Stimulated activated memory B cell treated with anti-CD40 and anti-IgM and Interleukin-4, amounts not matched to agents 10 μg/mL and 1 μg/mL and 100 μg/mL, for 72 hours (primary cell): ENCODE measurements around the gene CCL4.

Experiments
- ATAC-seq: fragments of 150-1000 bp; cut with Tn5 transposase; 2 replicates; pipeline ENCODE4 v1.10.0; 2021
- H3K27ac Mint-ChIP-seq: one replicate; pipeline ENCODE4 v1.8.0; 2022; ENCODE audit warnings: mild to moderate bottlenecking, mixed read lengths
- H3K27me3 Mint-ChIP-seq: one replicate; pipeline ENCODE4 v1.8.0; 2022; ENCODE audit warnings: mixed read lengths
- H3K36me3 Mint-ChIP-seq: one replicate; pipeline ENCODE4 v1.8.0; 2022; ENCODE audit warnings: mixed read lengths
- H3K4me1 Mint-ChIP-seq: one replicate; pipeline ENCODE4 v1.8.0; 2022; ENCODE audit warnings: mixed read lengths
- H3K4me3 Mint-ChIP-seq: one replicate; pipeline ENCODE4 v1.8.0; 2022; ENCODE audit warnings: mild to moderate bottlenecking, moderate library complexity, mixed read lengths
- H3K9me3 Mint-ChIP-seq: one replicate; pipeline ENCODE4 v1.8.0; 2022; ENCODE audit warnings: mixed read lengths

Gene CCL4

DNA sequence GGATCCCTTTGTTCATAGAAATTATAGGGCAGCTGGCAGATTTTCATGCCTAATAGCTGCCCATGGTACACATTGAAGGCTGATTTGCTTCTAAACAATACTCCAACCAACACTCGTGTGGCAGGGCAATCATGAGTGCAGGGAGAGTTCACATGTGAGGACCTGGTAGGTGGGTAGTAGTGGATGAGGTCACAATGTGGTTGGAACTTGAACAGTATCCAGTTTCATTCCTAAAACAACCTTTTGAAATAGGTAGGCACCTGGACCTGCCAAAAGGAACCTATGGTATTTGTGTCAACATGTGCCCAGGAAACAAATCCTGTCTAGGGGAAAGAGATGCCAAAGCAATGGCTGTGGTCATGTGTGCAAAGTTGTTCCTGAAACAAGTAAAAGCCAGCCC lies 32.8 kb downstream of the CCL4 start:
- Mint-ChIP-seq H3K4me3 (no peak overlapping the region), H3K36me3 (peaks cover 6% of the 10 kb centered on the region), H3K27ac (no peak overlapping the region), H3K4me1 (peaks cover 52% of the 10 kb centered on the region), H3K9me3 (peaks cover 10% of the 10 kb centered on the region), H3K27me3 (no peaks in the 10 kb centered on the region)
- no peak for ATAC-seq

DNA sequence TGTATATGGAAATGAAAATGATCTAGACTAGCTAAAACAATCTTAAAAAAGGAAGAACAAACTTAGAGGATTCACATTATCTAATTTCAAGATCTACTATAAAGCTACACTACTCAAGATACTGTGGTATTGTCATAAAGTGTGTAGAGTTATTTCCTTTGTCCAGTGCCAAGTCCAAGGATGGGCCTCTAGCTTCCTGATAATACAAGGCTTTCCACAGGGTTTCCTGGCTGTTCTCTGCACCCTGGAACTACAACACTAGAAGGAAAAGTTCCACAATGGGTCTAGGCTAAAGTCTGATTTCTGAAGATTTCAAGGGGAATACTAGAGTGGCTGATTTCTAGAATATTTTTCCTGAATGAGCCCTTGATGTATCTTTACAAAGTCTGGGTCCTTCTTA lies 38.6 kb downstream of the CCL4 start:
- no peaks in the 10 kb centered on the region for H3K27me3 Mint-ChIP-seq
- no peak overlapping the region for H3K4me3 Mint-ChIP-seq
- H3K36me3 Mint-ChIP-seq: peaks cover 6% of the 10 kb centered on the region
- H3K27ac Mint-ChIP-seq: no peak overlapping the region
- H3K4me1 Mint-ChIP-seq: peaks cover 12% of the 10 kb centered on the region
- no peak for ATAC-seq
- H3K9me3 Mint-ChIP-seq: peaks cover 7% of the 10 kb centered on the region

DNA sequence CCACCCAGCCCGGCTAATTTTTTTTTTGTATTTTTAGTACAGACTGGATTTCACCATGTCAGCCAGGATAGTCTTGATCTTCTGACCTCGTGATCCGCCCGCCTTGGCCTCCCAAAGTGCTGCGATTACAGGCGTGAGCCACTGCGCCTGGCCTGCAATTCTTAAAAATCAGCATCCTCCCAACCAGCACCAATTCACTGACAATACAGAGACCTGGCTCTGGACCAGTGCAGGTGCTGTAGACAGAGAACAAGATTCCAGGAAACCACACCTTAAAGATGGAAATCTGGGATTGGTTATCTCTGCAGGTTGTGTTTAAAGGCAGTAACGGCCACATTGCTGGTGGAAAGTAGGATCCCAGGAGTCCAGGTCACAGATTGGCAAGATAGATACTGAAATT lies 39.2 kb downstream of the CCL4 start:
- peaks cover 6% of the 10 kb centered on the region for H3K9me3 Mint-ChIP-seq
- peaks cover 5% of the 10 kb centered on the region for H3K36me3 Mint-ChIP-seq
- H3K4me1 Mint-ChIP-seq: peaks cover 11% of the 10 kb centered on the region
- ATAC-seq: no peak
- no peak overlapping the region for H3K4me3 Mint-ChIP-seq
- no peak overlapping the region for H3K27ac Mint-ChIP-seq
- H3K27me3 Mint-ChIP-seq: no peaks in the 10 kb centered on the region

DNA sequence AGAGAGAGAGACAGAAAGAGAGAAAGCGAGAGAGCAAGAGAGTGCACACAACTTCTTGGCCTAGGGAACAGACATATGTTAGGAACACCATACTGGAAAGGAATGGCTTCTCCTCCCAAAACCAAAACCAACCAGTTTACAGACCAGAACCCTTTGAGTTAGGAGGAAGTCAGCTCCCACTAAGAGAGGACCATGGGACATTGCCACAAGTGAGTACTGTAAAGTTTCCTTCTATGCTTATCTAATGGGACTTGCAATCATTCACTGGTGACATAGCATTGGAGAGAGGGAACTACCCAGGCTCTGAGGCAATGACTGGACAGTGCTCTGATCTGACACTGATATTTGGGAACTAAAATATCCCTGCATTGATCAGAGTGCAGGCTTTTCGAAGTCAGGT lies 40.4 kb downstream of the CCL4 start:
- Mint-ChIP-seq H3K27me3 (no peaks in the 10 kb centered on the region), H3K4me1 (peaks cover 11% of the 10 kb centered on the region), H3K27ac (no peak overlapping the region), H3K36me3 (no peaks in the 10 kb centered on the region), H3K4me3 (no peak overlapping the region), H3K9me3 (no peaks in the 10 kb centered on the region)
- ATAC-seq: no peak

DNA sequence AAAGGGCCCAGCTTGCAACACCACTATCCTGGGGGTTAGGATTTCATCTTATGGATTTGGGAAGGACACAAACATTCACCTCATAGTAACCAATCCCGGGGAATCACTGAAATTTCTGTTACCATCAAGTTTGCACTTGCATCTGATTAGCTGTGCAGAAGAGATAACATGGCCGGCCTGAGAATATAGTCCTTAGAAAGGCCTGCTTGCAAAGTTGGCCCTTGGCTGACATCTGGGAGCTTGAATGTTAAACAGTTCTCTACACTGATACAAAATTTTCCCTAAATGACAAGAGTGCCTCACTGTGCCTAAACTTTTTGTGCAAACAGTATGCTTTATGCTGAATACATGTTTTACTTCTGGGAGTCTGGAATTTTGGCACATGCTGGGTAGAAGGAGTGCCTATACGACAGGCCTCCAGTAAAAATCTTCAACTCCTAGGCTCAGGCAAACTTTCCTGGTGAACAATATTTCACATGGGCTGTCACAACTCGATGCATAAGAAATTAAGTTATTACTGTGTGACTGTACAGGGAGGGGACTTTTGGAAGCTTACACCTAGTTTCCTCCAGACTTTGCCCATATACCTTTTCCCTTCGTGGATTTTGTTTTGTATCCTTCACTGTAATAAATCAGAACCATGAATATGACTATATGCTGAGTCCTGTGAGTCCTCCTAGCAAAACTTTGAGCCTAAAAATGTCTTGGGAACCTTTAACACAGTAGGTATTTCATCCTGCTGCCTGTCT lies 41.5 kb downstream of the CCL4 start:
- no peak overlapping the region for H3K4me3 Mint-ChIP-seq
- no peaks in the 10 kb centered on the region for H3K27me3 Mint-ChIP-seq
- peaks cover 17% of the 10 kb centered on the region for H3K4me1 Mint-ChIP-seq
- no peaks in the 10 kb centered on the region for H3K36me3 Mint-ChIP-seq
- no peak overlapping the region for H3K27ac Mint-ChIP-seq
- no peaks in the 10 kb centered on the region for H3K9me3 Mint-ChIP-seq
- no peak for ATAC-seq

DNA sequence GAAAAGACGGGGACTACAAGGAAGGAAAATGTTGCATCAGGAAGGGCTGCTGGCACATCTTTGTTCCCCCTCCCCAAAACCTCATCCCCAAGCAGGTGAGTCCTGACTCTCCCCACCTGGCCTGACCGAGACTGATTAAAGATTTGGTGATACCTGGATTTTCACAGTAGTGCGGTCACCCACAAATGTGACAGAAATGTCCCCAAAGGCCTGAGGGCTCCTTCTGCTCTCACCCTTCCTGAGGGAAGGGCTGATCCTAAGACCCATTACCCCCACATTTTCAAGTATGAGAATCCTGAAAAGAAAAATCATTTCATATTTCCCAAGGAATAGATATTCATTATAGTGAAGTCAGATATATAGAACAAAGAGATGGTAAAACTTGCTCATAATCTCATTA lies 44.0 kb downstream of the CCL4 start:
- ATAC-seq: no peak
- Mint-ChIP-seq H3K36me3 (no peaks in the 10 kb centered on the region), H3K27me3 (no peaks in the 10 kb centered on the region), H3K4me3 (no peak overlapping the region), H3K4me1 (peaks cover 17% of the 10 kb centered on the region), H3K27ac (no peak overlapping the region), H3K9me3 (no peaks in the 10 kb centered on the region)

DNA sequence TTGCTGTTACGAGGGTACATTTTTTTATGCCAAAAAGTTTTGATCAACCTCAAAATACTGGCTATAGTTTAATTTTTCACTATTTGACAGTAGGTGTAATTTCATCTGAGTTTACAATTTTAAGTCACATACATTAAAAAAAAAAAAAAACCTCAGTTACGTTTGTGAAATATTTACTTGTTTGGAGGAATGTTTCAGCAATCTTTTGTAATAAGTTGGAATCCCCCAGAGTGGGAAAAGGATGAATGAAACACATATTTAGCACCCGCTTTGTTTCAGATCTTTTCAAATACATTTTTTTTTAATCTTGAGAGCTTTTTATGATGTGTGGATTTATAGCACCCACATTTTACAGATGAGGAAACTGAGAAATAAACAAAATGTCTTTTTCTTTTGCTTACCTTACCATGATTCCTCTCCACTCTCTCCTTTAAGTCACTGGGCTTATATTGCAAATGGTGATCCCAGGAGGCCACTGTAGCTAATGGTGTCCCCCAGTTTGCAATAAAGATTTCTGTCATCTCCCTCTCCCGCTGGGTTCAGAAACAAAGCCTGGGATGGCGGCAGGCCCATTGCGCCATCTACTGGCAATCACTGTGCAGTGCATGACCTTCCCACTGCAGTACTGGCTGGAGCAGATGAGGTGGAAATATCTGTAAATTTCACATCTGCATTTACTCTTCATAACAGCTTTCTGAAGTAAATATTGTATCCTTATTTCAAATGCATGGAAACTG lies 45.1 kb downstream of the CCL4 start:
- peaks cover 24% of the 10 kb centered on the region for H3K4me1 Mint-ChIP-seq
- H3K4me3 Mint-ChIP-seq: no peak overlapping the region
- H3K27me3 Mint-ChIP-seq: no peaks in the 10 kb centered on the region
- H3K9me3 Mint-ChIP-seq: no peaks in the 10 kb centered on the region
- H3K27ac Mint-ChIP-seq: no peak overlapping the region
- no peaks in the 10 kb centered on the region for H3K36me3 Mint-ChIP-seq
- ATAC-seq: peak; percentile 87

DNA sequence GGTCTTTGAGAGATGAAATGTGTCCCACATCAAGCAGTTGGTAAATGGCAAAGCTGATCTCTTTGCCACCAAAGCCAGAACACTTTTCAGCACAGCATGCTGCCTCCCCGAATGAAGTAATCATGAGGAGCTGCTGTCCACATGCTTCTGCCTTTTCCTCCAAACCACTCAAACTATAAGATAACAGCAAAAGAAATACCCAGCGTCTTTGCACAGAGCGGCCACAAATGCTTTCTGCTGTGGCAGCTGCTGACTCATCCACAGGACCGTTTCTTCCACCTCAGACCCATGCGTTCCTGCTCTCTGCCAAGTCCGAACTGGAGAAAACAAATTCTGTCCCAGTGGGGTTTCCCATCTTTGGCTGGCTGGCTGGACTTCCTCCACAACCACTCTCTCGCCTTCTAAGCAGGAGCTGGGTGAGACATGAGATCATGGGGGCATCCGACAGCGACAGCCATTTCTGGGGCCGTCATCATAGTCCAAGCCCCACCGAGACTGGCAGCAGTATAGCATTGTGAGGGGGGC lies 45.7 kb downstream of the CCL4 start:
- Mint-ChIP-seq H3K36me3 (no peaks in the 10 kb centered on the region), H3K27ac (no peak overlapping the region), H3K4me3 (no peak overlapping the region), H3K9me3 (no peaks in the 10 kb centered on the region), H3K4me1 (peaks cover 27% of the 10 kb centered on the region), H3K27me3 (no peaks in the 10 kb centered on the region)
- peak; percentile 6 for ATAC-seq

DNA sequence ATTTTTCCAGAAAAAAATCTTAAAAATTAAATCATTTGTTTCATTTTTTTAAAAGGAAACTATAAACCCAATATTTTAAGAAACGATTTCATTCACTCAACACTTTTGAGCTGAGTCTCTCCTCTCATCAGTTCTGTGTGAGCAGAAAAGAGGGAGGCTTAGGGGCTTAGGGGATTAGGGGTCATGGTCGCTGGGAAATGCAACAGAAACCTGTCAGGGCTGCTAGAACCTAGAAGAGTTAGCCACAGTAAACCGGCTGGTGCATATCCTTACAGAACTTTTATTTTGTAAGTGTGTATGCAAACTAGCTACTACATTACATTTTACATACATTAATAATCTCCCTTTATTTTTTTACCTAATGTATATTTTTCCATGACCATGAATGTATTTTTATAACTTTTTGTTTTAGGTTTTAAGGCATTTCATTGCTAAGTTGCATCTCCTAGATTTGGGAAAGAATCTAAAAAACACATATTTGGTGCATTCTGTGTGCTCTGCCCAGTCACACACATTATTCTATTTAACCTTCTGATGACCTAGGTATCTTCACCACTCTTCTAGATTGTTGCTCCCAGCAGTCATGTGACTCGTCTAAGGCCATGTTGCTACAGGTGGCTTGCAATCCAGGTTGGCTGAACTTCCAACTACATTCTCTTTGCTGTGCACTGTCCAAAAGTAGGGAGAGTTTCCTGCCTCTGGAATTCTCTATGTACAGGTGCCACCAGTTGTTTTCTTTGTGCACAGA lies 48.4 kb downstream of the CCL4 start:
- Mint-ChIP-seq H3K9me3 (no peaks in the 10 kb centered on the region), H3K36me3 (no peaks in the 10 kb centered on the region), H3K4me3 (no peak overlapping the region), H3K27ac (no peak overlapping the region), H3K27me3 (no peaks in the 10 kb centered on the region), H3K4me1 (peaks cover 31% of the 10 kb centered on the region)
- no peak for ATAC-seq

DNA sequence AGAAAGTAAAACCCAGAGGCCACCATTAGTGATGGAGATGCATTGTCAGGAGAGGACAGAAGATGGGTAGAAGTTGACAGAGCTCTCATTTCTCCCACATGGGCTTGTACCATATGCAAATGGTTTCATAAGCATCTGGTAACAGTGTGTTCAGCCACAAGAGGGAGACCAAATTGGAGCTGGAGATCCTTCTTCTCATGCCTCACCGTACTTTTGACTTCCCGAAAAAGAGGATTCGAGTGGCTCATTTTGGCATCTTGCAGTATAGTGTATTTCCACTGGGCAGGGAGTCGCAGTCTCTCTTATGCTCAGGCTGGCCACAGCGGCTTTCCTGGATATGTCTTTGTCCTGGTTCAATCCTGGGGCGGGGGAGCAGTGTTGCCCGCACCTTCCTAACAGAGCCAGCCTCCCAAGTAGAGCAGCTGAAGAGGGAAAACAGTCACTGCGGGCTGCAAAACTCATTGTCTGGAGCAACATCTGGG lies 49.1 kb downstream of the CCL4 start:
- no peak overlapping the region for H3K4me3 Mint-ChIP-seq
- H3K27ac Mint-ChIP-seq: no peak overlapping the region
- peaks cover 31% of the 10 kb centered on the region for H3K4me1 Mint-ChIP-seq
- no peaks in the 10 kb centered on the region for H3K9me3 Mint-ChIP-seq
- no peaks in the 10 kb centered on the region for H3K36me3 Mint-ChIP-seq
- ATAC-seq: no peak
- H3K27me3 Mint-ChIP-seq: no peaks in the 10 kb centered on the region

DNA sequence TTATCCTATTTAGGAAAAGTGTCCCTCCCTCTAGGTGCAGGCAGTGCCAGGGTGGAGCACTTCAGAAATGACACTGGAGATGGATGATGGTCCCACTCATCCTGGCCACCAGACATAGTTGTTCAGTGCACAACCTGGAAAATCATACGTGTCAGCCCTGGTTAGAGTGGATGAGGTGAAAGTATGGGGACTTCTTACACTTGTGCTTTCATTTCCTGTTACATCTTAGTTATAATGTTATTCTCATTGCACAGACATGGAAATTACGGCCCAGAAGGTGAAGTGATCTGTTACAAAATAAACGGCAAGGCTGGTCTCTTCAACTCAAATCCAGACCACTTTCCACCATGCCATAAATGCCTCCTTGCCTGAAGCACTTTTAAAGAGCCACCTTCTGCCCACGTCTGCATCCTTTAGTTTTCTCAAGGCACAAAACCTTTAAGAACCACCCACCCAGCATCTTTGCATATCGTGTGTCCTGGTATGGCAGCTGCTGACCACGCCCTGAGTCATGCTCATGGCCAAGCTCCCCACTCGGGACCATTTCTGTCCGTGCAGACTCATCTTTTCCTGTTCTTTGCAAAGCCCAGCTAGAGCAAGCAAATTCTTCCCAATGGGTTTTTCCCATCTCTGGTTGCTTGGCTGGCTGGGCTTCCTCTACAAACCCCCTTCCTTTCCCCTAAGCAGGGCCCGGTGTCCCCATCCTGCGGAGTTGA lies 50.4 kb downstream of the CCL4 start:
- H3K36me3 Mint-ChIP-seq: no peaks in the 10 kb centered on the region
- peak overlapping the region; percentile 31 for H3K27ac Mint-ChIP-seq
- H3K4me1 Mint-ChIP-seq: peaks cover 26% of the 10 kb centered on the region
- peak; percentile 89 for ATAC-seq
- no peaks in the 10 kb centered on the region for H3K9me3 Mint-ChIP-seq
- no peaks in the 10 kb centered on the region for H3K27me3 Mint-ChIP-seq
- H3K4me3 Mint-ChIP-seq: peak overlapping the region; percentile 48
